Natural killer cell (primary cell): ENCODE results near the gene WDR5. TPM values are rescaled to one million over a fixed set of nuclear protein-coding genes. Genes with fewer than 3 reads are reported as not detected.

Source experiments
- ATAC-seq, 3 donors: fragments of 150-1000 bp in 2 of 3; fragments of 200-7000 bp in 1 of 3; cut with Tn5 transposase; 1 replicate in 1 of 3; 2 replicates in 2 of 3; pipeline ENCODE4 v1.10.0; 2021; ENCODE audit warnings: mild to moderate bottlenecking in 2 of 3, moderate library complexity in 2 of 3
- DNase-seq, 2 donors: peaks; one replicate each; pipeline versions ENCODE4 v3.0.0 to v3.0.0-alpha.2; 2013 to 2021; ENCODE audit warnings: mixed read lengths in 1 of 2
- H3K27ac ChIP-seq: one replicate; pipeline ENCODE4 v1.5.1; 2013; ENCODE audit warnings: mild to moderate bottlenecking, low read length
- H3K27me3 ChIP-seq: one replicate; pipeline ENCODE4 v1.6.1; 2013; ENCODE audit warnings: low read length; ENCODE audit not compliant: control insufficient read depth, insufficient read depth
- H3K36me3 ChIP-seq: one replicate; pipeline ENCODE4 v1.6.1; 2013; ENCODE audit warnings: low read length; ENCODE audit not compliant: control insufficient read depth, insufficient read depth
- H3K4me1 ChIP-seq: one replicate; pipeline ENCODE4 v1.6.1; 2013; ENCODE audit warnings: low read length; ENCODE audit not compliant: control insufficient read depth, insufficient read depth
- H3K4me3 ChIP-seq: one replicate; pipeline ENCODE4 v1.5.1; 2013; ENCODE audit warnings: low read length
- H3K9me3 ChIP-seq: one replicate; pipeline ENCODE4 v1.6.1; 2013; ENCODE audit warnings: low read length; ENCODE audit not compliant: control insufficient read depth, insufficient read depth
- H3K27ac Mint-ChIP-seq, 2 donors: one replicate each; pipeline ENCODE4 v1.8.0; 2022; ENCODE audit warnings: mild to moderate bottlenecking in 2 of 2, mixed read lengths in 2 of 2, moderate library complexity in 1 of 2
- H3K27me3 Mint-ChIP-seq, 2 donors: one replicate each; pipeline ENCODE4 v1.8.0; 2022; ENCODE audit warnings: low read depth in 2 of 2, mixed read lengths in 2 of 2
- H3K36me3 Mint-ChIP-seq: one replicate; pipeline ENCODE4 v1.8.0; 2022; ENCODE audit warnings: mixed read lengths
- H3K4me1 Mint-ChIP-seq, 2 donors: one replicate each; pipeline ENCODE4 v1.8.0; 2022; ENCODE audit warnings: mixed read lengths in 2 of 2
- H3K4me3 Mint-ChIP-seq: one replicate; pipeline ENCODE4 v1.8.0; 2022; ENCODE audit warnings: mild to moderate bottlenecking, moderate library complexity, mixed read lengths
- H3K9me3 Mint-ChIP-seq, 2 donors: one replicate each; pipeline ENCODE4 v1.8.0; 2022; ENCODE audit warnings: mixed read lengths in 2 of 2
- WGBS: methylation state at CpG from one replicate; pipeline ENCODE4 v1.1.7; 2013; ENCODE audit warnings: missing lambda C conversion rate; ENCODE audit not compliant: insufficient coverage; 5-methylcytosine and 5-hydroxymethylcytosine counted together
- intact Hi-C: fragments of 100-400 bp; cut with micrococcal nuclease; formaldehyde crosslinking; loops from one replicate; pipeline ENCODE4 v1.14.2; 2022
- total RNA-seq, 4 donors: library from RNA; stranded (reverse); fragments of 120-200 nt in 1 of 4; gene quantifications; one replicate each; pipeline versions ENCODE4 v1.2.3 to v1.2.4, GENCODE V29; 2013 to 2022
- TF ChIP-seq, protein P1 (sequence below): fragments of 200-600 bp; IDR thresholded peaks from one replicate; pipeline ENCODE4 v1.8.0; 2022; ENCODE audit warnings: antibody characterized with exemption

The WDR5 gene
- total RNA-seq, 3 donors from 2014 or later (not counting 1 experiment from before 2014, with no cell fraction given), result 12.9 to 18.6 (median 15.9) TPM

DNA sequence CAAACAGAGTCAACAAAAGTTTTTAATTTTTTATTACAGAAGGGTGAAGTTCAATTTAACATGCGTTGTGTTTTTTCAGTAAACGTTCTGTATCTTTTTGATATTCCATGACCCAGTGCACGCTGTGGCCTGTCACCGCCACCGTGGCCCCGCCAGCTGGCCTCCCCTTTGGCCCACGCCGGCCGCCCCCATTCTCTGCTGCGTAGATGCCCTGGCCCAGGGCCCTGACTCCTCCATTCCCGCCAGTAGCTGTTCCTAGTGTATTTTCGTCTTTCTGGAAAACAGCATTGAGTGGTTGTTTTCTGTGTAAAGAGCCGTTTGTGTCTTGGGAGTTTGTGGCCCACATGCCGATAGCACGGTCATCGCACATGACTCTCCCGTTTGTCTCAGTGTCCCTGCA lies 22.4 kb downstream of the WDR5 start:
- DNase-seq (no peak), ATAC-seq (no peak)
- no peak overlapping the region for H3K4me3 Mint-ChIP-seq
- no peak overlapping the region for H3K27ac Mint-ChIP-seq
- H3K27me3 Mint-ChIP-seq, result no peaks in the 10 kb centered on the region
- Histone ChIP-seq H3K9me3 (no peaks in the 10 kb centered on the region), H3K27me3 (no peaks in the 10 kb centered on the region), H3K27ac (no peak overlapping the region), H3K4me3 (no peak overlapping the region), H3K36me3 (peaks cover 48% of the 10 kb centered on the region), H3K4me1 (peaks cover 9% of the 10 kb centered on the region)
- WGBS, result 98% methylated on average over 17 of the region's 17 CpGs
- no peaks in the 10 kb centered on the region for H3K36me3 Mint-ChIP-seq
- TF ChIP-seq, protein P1, sequence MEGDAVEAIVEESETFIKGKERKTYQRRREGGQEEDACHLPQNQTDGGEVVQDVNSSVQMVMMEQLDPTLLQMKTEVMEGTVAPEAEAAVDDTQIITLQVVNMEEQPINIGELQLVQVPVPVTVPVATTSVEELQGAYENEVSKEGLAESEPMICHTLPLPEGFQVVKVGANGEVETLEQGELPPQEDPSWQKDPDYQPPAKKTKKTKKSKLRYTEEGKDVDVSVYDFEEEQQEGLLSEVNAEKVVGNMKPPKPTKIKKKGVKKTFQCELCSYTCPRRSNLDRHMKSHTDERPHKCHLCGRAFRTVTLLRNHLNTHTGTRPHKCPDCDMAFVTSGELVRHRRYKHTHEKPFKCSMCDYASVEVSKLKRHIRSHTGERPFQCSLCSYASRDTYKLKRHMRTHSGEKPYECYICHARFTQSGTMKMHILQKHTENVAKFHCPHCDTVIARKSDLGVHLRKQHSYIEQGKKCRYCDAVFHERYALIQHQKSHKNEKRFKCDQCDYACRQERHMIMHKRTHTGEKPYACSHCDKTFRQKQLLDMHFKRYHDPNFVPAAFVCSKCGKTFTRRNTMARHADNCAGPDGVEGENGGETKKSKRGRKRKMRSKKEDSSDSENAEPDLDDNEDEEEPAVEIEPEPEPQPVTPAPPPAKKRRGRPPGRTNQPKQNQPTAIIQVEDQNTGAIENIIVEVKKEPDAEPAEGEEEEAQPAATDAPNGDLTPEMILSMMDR, result no peak
- no peaks in the 10 kb centered on the region for H3K9me3 Mint-ChIP-seq
- intact Hi-C loops, result no loop called here
- peaks cover 5 to 9% of the 10 kb centered on the region in 2 donors for H3K4me1 Mint-ChIP-seq

DNA sequence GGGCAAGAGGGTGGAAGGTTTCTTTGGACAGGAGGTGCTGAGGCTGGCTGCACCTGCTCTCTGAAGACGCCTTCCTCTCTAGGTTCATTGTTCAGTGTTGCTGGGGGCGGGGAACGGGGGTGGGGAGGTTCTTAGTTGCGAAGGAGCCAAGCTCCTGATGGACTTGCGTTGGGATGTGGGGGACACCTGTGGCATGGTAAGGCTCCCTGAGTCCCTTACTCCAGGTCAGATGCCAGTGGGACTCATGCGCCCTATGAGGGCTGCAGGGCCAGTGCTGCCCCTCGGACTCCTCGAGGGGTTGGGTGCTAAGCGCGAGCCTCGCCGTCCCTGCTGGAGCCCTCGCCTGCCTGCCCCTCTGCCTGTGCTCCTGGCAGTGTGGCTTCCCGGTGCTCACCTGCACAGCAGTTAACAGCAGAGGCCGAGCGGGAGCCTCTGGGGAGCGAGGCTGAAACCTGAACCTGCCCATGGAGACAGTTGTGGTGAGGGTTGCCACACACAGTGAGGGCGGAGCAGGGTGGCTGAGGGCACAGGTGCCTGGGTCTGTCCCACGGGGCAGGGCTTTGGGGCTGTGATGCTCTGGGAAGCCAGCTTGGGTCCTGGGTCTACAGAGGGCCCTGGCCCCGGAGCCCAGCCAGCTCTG lies 23.0 kb downstream of the WDR5 start:
- DNase-seq, result no peak
- 89% methylated on average over 20 of the region's 20 CpGs for WGBS
- ATAC-seq, result no peak
- intact Hi-C loops, result no loop called here
- H3K27ac Mint-ChIP-seq, result no peak overlapping the region
- peaks cover 5 to 13% of the 10 kb centered on the region in 2 donors for H3K4me1 Mint-ChIP-seq
- H3K4me3 Mint-ChIP-seq, result no peak overlapping the region
- Histone ChIP-seq H3K4me3 (no peak overlapping the region), H3K9me3 (no peaks in the 10 kb centered on the region), H3K4me1 (peaks cover 13% of the 10 kb centered on the region), H3K27ac (no peak overlapping the region), H3K27me3 (no peaks in the 10 kb centered on the region), H3K36me3 (peaks cover 48% of the 10 kb centered on the region)
- no peaks in the 10 kb centered on the region for H3K9me3 Mint-ChIP-seq
- H3K27me3 Mint-ChIP-seq, result no peaks in the 10 kb centered on the region
- no peaks in the 10 kb centered on the region for H3K36me3 Mint-ChIP-seq
- TF ChIP-seq, protein P1, result no peak

DNA sequence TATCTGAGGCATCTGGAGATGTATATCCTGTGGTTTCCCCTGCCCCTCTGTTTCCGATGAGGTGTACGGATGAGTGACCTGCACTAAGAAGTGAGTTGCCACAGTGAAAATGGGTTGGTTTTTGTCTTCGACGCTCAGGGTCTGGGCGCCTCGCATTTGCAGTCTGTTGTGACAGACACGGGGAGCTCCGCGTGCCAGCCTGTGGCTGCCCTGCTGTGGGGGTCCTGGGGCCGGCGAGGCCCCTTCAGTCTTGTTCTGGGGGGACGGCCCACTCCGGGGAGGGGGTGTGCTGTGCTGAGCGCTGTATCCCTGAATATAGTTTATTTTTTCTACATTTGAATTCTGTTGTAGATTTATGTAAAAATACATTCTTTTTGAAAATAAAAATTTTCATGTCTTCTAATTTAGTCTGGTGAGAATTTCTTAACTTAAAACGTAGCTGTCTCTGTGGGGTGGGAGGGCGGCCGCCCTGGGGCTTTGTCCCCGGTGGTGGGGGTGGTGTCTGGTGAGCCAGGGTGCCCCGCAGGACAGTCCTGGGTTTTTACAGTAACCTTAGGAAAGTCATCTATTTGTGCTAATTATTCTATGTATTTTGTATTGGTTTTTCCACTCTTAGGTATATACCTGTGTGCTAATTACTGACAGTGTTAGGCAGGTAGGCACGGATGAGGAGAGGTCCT lies 23.8 kb downstream of the WDR5 start:
- ATAC-seq (no peak), DNase-seq (no peak)
- H3K27ac Mint-ChIP-seq, result no peak overlapping the region
- Histone ChIP-seq H3K9me3 (no peaks in the 10 kb centered on the region), H3K4me3 (no peak overlapping the region), H3K36me3 (peaks cover 39% of the 10 kb centered on the region), H3K27me3 (no peaks in the 10 kb centered on the region), H3K27ac (no peak overlapping the region), H3K4me1 (peaks cover 13% of the 10 kb centered on the region)
- WGBS, result 90% methylated on average over 17 of the region's 20 CpGs
- no peaks in the 10 kb centered on the region for H3K27me3 Mint-ChIP-seq
- H3K9me3 Mint-ChIP-seq, result no peaks in the 10 kb centered on the region
- H3K36me3 Mint-ChIP-seq, result no peaks in the 10 kb centered on the region
- intact Hi-C loops, result loop anchor here (10.0 kb wide), 1 partner anchor 165 kb away; the partner anchor contains the start of gene RXRA
- TF ChIP-seq, protein P1, result no peak
- H3K4me1 Mint-ChIP-seq, result peaks cover 5 to 15% of the 10 kb centered on the region in 2 donors
- H3K4me3 Mint-ChIP-seq, result peak overlapping the region; percentile 21
